Breast epithelium (tissue), 4 donors: ENCODE measurements around the gene UCK2. TPM values are rescaled to one million over a fixed set of nuclear protein-coding genes. Genes with fewer than 3 reads are reported as not detected.
"Not testable (repeated sequence)": the region's sequence is repeated elsewhere in the genome, so short reads cannot be mapped to it uniquely, and the experiment has no call there.

Experiments
- DNase-seq, 2 donors: peaks; one replicate each; pipeline ENCODE4 v3.0.0-alpha.2; 2019; ENCODE audit warnings: low spot score in 2 of 2
- H3K27ac ChIP-seq, 2 donors: fragments of 200-600 bp; sonication (generic) in 1 of 2; one replicate each; pipeline ENCODE4 v1.5.1; 2016 to 2019; ENCODE audit warnings: mild to moderate bottlenecking in 1 of 2
- H3K27me3 ChIP-seq, 2 donors: fragments of 200-600 bp; sonication (generic) in 1 of 2; one replicate each; pipeline versions ENCODE4 v1.5.1 to v1.6.0; 2017 to 2019; ENCODE audit warnings: control low read depth in 1 of 2, mild to moderate bottlenecking in 1 of 2
- H3K36me3 ChIP-seq: fragments of 200-600 bp; one replicate; pipeline ENCODE4 v1.5.1; 2019
- H3K4me1 ChIP-seq, 2 donors: fragments of 200-600 bp; sonication (generic); one replicate each; pipeline ENCODE4 v1.5.1; 2016 to 2019; ENCODE audit warnings: control low read depth in 1 of 2
- H3K4me3 ChIP-seq, 3 donors: fragments of 200-600 bp; sonication (generic); 1 replicate in 2 of 3; 2 replicates in 1 of 3; pipeline ENCODE4 v1.5.1; 2016 to 2019; ENCODE audit warnings: mild to moderate bottlenecking in 3 of 3, moderate library complexity in 2 of 3
- H3K9me3 ChIP-seq, 2 donors: fragments of 200-600 bp; sonication (generic) in 1 of 2; one replicate each; pipeline ENCODE4 v1.5.1; 2016 to 2019; ENCODE audit warnings: control low read depth in 1 of 2
- POLR2A ChIP-seq: fragments of 450-650 bp; IDR thresholded peaks from one replicate; pipeline ENCODE4 v1.6.1; 2016; ENCODE audit warnings: antibody characterized with exemption, mild to moderate bottlenecking, moderate library complexity
- POLR2AphosphoS5 ChIP-seq, 3 donors: sonication (generic); formaldehyde crosslinking; IDR thresholded peaks; one replicate each; pipeline ENCODE4 v1.6.1; 2017; ENCODE audit warnings: antibody characterized with exemption in 3 of 3
- intact Hi-C: fragments of 100-400 bp; cut with DNase I; formaldehyde crosslinking; loops from one replicate; pipeline ENCODE4 v1.15.1; 2023; ENCODE audit warnings: low total_unique reads
- total RNA-seq, 3 donors: library from RNA; depleted of rRNA; stranded (reverse); fragments of >200 nt; gene quantifications; one replicate each; pipeline ENCODE4 v1.1.0, GENCODE V29; 2016
- TF ChIP-seq, protein P1 (sequence below), 3 donors: fragments of 450-650 bp; IDR thresholded peaks; one replicate each; pipeline ENCODE4 v1.5.1; 2016 to 2017; ENCODE audit warnings: antibody characterized with exemption in 3 of 3, mild to moderate bottlenecking in 3 of 3, moderate library complexity in 3 of 3

UCK2 gene
- total RNA-seq = 10 to 100 TPM; 13.6 to 51.1 (median 45.9) TPM

DNA sequence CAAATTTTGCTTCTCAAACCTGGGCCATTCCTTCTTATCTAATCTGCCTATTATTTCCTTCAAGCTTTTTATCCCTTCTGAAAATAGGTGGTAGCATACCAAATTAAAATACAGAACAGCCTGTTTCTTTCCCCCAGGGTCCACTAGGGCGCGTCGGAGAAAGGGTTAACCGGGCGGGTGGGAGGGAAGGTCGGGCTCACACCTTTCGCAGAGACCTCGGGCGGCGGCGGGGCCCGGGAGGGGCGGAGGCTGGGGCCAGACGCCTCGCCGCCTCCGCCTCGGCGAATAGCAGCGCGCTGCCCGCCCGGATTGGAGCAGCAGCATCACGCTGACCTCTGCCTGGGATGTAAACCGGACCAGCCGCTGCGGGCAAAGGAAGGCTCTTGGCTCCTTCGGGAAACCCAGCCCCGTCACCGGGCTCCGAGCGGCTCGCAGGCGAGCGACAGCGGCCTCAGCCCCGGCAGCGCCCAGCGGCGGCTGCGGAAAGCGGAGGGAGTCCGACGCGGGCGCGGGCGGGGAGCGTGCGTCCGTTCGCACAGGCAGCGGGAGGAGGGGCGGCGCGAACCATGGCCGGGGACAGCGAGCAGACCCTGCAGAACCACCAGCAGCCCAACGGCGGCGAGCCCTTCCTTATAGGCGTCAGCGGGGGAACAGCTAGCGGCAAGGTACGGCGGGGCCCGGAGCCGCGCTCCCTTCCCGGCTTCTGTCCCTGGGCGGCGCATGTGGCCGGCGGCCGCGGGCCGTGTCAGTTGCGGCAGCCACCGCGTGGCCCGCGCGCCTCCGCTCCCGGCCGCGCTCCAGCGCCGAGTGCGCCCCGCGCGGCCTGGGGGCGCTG lies at the start of gene UCK2:
Gene UCK2, plus strand, starts transcription at position 347 of the 835 bp plus-strand sequence. Its CDS starts 220 bp downstream, at position 567.
- H3K27me3 ChIP-seq = no peaks in the 10 kb centered on the region
- peak within 1 kb of the TSS; percentile 88 to 92 for H3K27ac ChIP-seq
- intact Hi-C loops = loop anchor here (10.0 kb wide), 1 partner anchor 67 kb away; no protein-coding TSS in a partner anchor
- peak in 2 of 3 donors; percentile 59 to 63 for TF ChIP-seq POLR2AphosphoS5 (IDR thresholded peaks at IDR 0.05)
- no peak for TF ChIP-seq POLR2A
- TF ChIP-seq, protein P1, sequence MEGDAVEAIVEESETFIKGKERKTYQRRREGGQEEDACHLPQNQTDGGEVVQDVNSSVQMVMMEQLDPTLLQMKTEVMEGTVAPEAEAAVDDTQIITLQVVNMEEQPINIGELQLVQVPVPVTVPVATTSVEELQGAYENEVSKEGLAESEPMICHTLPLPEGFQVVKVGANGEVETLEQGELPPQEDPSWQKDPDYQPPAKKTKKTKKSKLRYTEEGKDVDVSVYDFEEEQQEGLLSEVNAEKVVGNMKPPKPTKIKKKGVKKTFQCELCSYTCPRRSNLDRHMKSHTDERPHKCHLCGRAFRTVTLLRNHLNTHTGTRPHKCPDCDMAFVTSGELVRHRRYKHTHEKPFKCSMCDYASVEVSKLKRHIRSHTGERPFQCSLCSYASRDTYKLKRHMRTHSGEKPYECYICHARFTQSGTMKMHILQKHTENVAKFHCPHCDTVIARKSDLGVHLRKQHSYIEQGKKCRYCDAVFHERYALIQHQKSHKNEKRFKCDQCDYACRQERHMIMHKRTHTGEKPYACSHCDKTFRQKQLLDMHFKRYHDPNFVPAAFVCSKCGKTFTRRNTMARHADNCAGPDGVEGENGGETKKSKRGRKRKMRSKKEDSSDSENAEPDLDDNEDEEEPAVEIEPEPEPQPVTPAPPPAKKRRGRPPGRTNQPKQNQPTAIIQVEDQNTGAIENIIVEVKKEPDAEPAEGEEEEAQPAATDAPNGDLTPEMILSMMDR (IDR thresholded peaks at IDR 0.05) = peak in 1 of 3 donors; percentile 24
- no peaks in the 10 kb centered on the region for H3K36me3 ChIP-seq
- peak within 1 kb of the TSS; percentile 61 to 88 (median 88) for H3K4me3 ChIP-seq
- H3K9me3 ChIP-seq = no peaks in the 10 kb centered on the region
- peak; percentile 70 to 77 for DNase-seq
- no peaks in the 10 kb centered on the region for H3K4me1 ChIP-seq

DNA sequence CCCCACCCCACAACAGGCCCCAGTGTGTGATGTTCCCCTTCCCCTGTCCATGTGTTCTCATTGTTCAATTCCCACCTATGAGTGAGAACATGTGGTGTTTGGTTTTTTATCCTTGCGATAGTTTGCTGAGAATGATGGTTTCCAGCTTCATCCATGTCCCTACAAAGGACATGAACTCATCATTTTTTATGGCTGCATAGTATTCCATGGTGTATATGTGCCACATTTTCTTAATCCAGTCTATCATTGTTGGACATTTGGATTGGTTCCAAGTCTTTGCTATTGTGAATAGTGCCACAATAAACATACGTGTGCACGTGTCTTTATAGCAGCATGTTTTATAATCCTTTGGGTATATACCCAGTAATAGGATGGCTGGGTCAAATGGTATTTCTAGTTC lies 49.2 kb upstream of the UCK2 start:
- H3K36me3 ChIP-seq, H3K27me3 ChIP-seq, DNase-seq, H3K4me1 ChIP-seq, intact Hi-C loops, H3K4me3 ChIP-seq, H3K9me3 ChIP-seq, H3K27ac ChIP-seq: not testable (repeated sequence)

DNA sequence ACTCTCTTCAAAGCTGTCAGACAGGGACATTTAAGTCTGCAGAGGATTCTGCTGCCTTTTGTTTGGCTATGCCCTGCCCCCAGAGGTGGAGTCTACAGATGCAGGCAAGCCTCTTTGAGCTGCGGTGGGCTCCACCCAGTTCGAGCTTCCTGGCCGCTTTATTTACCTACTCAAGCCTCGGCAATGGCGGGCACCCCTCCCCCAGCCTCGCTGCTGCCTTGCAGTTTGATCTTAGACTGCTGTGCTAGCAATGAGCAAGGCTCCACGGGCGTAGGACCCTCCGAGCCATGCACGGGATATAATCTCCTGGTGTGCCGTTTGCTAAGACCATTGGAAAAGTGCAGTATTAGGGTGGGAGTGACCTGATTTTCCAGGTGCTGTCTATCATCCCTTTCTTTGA lies 43.9 kb upstream of the UCK2 start:
- DNase-seq, H3K27ac ChIP-seq, H3K27me3 ChIP-seq, H3K4me3 ChIP-seq, H3K36me3 ChIP-seq, H3K4me1 ChIP-seq, H3K9me3 ChIP-seq, intact Hi-C loops: not testable (repeated sequence)

DNA sequence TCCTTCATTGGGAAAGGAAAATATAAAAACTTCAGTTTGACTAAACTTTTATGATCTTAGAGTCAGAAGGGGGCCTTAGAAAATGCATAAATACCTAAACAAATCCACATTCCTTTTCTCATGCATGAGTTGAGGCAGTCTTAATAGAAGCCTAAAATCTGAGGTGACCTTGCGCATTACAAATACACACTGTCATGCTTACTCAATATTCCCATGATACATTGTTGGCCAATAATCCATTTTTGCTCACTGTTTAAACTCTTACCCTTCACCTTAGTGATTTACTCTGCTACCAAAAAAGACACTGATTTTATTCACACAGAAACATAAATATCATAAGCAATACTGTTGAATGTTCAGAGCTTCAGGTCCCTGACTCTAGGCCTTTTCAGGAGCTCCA lies 39.7 kb upstream of the UCK2 start:
- no peaks in the 10 kb centered on the region for H3K36me3 ChIP-seq
- intact Hi-C loops = no loop called here
- no peak for TF ChIP-seq POLR2A
- TF ChIP-seq, protein P1 (IDR thresholded peaks at IDR 0.05) = no peak
- TF ChIP-seq POLR2AphosphoS5 (IDR thresholded peaks at IDR 0.05) = no peak

DNA sequence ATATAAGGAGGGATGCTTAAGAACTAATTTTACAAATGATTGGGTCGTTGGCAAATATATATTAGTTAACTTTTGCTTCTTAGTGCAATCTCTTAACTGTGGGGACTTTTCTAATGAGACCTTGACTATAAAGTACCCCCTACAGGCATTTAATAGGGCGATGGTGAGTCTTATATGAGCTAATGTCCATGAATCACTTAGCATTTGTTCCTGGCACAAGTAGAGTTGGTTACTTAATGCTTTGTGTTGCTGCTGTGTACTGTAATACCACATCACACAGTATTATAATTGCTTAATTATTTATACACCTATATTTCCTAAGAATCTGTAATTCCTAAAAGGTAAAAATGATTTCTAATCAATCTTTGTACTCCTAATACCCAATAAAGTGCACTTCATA lies 33.5 kb upstream of the UCK2 start:
- no peaks in the 10 kb centered on the region for H3K27me3 ChIP-seq
- intact Hi-C loops = no loop called here
- H3K4me1 ChIP-seq = no peaks in the 10 kb centered on the region
- no peak for TF ChIP-seq POLR2AphosphoS5 (IDR thresholded peaks at IDR 0.05)
- TF ChIP-seq, protein P1 (IDR thresholded peaks at IDR 0.05) = no peak
- TF ChIP-seq POLR2A = no peak
- no peaks in the 10 kb centered on the region for H3K36me3 ChIP-seq
- H3K27ac ChIP-seq = no peak overlapping the region
- H3K4me3 ChIP-seq = no peak overlapping the region
- DNase-seq = no peak
- H3K9me3 ChIP-seq = no peaks in the 10 kb centered on the region

More for the DNA sequence above, 39.7 kb upstream of the UCK2 start:
- no peaks in the 10 kb centered on the region for H3K4me1 ChIP-seq
- H3K4me3 ChIP-seq = no peak overlapping the region
- no peaks in the 10 kb centered on the region for H3K9me3 ChIP-seq
- DNase-seq = no peak
- H3K27ac ChIP-seq = no peak overlapping the region
- no peaks in the 10 kb centered on the region for H3K27me3 ChIP-seq

DNA sequence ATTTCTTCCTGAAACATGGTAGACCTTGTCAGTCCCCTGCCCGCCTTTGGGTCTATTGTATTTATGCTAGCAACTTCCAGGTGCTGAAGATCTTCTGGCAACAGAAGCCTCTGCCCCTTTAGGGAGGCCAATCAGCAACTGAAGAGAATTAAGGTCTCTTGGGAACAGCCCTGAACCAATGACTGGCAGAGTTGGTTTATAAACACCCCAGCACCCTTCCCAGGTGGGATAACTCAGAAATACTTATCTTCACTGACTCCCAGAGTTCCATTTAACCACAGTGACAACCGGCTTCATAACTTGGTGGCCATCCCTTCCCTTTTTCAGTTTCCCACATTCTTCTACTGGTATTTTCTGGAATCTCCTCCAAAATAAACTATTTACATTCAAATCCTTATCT lies 31.5 kb upstream of the UCK2 start:
- Histone ChIP-seq H3K4me3 (no peak overlapping the region), H3K27ac (no peak overlapping the region), H3K36me3 (no peaks in the 10 kb centered on the region), H3K9me3 (peaks cover 0 to 9% of the 10 kb centered on the region in 2 donors), H3K27me3 (no peaks in the 10 kb centered on the region), H3K4me1 (no peaks in the 10 kb centered on the region)
- TF ChIP-seq POLR2A (no peak), POLR2AphosphoS5 (IDR thresholded peaks at IDR 0.05) (no peak)
- TF ChIP-seq, protein P1 (IDR thresholded peaks at IDR 0.05) = no peak
- intact Hi-C loops = loop anchor here (5.0 kb wide), 1 partner anchor 1089 kb away; no protein-coding TSS in a partner anchor
- DNase-seq = no peak
